ENCODE measurements around the gene TMEM82. TPM values are rescaled to one million over a fixed set of nuclear protein-coding genes. Genes with fewer than 3 reads are reported as not detected.

The TMEM82 gene
- total RNA-seq, 2 experiments from 2014 or later, result not detected

DNA sequence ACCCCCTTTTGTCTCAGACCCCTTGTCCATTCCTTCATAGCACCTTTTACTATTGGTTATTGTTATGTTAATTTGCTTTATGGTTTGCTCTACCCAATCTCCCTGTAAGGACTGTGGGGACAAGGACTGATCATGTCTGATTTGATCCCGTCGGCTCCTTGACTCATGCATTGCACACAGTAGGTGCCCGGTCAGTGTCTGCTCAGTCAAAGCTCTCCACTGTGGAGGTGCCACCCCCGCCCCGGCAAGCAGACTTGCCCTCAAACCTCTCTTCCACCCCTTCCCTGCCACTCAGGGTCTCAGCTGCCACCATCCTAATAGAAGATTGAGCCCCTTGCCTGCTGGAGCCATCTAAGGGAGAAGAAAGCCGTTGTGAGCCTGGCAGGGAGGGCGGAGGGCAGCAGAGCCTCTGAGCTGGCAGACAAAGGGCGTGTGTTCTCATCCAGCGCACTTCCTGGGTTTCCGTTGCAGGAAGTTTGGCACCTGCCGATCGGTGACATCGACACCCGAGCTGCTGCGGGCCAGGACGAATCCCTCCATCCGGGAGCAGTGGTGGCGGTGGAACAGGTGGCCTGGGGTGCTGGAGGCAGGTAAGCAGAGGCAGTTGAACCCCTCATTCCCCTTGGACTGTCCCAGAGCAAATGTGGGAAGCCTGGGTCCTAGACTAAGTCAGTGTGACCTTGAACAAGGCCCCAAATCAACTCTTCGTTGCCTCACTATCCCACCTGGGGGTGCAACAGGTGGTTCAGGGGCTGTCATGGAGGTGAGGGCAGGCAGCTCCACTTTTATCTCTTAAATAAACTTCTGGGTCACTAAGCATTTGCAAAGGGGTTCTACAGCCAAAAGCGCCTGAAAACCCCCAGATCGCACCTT lies 14.1 kb downstream of the TMEM82 start:
- Mint-ChIP-seq H3K27me3 (ENCODE audit: low read depth) (peaks cover 31% of the 10 kb centered on the region), H3K9me3 (no peaks in the 10 kb centered on the region), H3K4me1 (ENCODE audit: low read depth) (peaks cover 16% of the 10 kb centered on the region), H3K27ac (no peak overlapping the region), H3K36me3 (ENCODE audit: low read depth) (no peaks in the 10 kb centered on the region), H3K4me3 (no peak overlapping the region)
- CTCF ChIA-PET, result interaction anchor here (0.7 to 1.6 kb wide), 2 partner anchors 35 to 120 kb away, joined by 3 read pairs; no protein-coding TSS in a partner anchor
- peak; percentile 39 for DNase-seq
- intact Hi-C loops (cut with micrococcal nuclease), result no loop called here

- CTCF ChIA-PET, result interaction anchor here (0.6 to 0.9 kb wide), 2 partner anchors 163 to 605 kb away, joined by 3 to 5 read pairs; no protein-coding TSS in a partner anchor
- intact Hi-C loops (cut with micrococcal nuclease), result no loop called here
- Mint-ChIP-seq H3K27ac (no peak overlapping the region), H3K4me3 (no peak overlapping the region), H3K36me3 (ENCODE audit: low read depth) (no peaks in the 10 kb centered on the region), H3K27me3 (ENCODE audit: low read depth) (peaks cover 34% of the 10 kb centered on the region), H3K9me3 (no peaks in the 10 kb centered on the region), H3K4me1 (ENCODE audit: low read depth) (peaks cover 16% of the 10 kb centered on the region)
- DNase-seq, result no peak
These were observed 14.8 kb downstream of the TMEM82 start for GRCh38 chr1:15757016-15757543.

- CTCF ChIA-PET, result interaction anchor here (0.6 to 0.9 kb wide), 2 partner anchors 164 to 604 kb away, joined by 3 to 5 read pairs; no protein-coding TSS in a partner anchor
These were observed 15.5 kb downstream of the TMEM82 start for GRCh38 chr1:15757575-15758342.

DNA sequence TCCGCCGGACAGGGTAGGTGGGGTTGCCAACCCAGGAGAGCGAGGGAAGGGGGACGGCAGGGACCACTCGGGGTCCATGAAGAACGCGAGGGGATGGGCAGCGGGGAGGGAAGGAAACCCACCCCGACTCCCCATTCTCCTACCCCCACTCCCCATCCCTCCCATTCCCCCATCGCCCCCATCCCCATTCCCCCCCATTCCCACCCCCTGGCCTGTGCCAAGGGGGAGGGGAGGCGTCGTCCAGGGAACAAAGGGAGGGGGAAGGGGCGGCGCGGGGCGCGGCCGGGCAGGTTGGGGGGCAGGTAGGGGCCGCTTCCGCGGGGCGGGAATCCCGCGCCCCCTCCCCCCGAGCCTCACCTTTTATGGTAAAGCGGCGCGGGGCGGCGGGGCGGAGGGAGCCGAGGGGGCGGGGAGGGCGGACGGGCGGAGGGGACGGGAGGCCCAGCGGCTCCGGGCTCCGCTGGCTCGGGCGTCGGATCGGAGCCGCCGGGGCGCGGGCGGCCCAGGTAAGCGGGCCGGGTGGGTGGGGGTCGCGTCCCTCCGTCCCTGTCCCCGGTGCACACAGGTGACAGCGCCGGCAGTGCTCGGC lies 16.1 kb downstream of the TMEM82 start, which contains the start of gene FBLIM1:
Gene FBLIM1, plus strand, starts transcription at position 453 of the 589 bp plus-strand sequence. CDS start 6,189 bp downstream, outside the sequence.
- H3K4me3 Mint-ChIP-seq, result peak within 1 kb of the TSS; percentile 55
- peaks cover 16% of the 10 kb centered on the region for H3K4me1 Mint-ChIP-seq (ENCODE audit: low read depth)
- no peaks in the 10 kb centered on the region for H3K36me3 Mint-ChIP-seq (ENCODE audit: low read depth)
- DNase-seq, result no peak
- H3K27ac Mint-ChIP-seq, result no peak within 1 kb of the TSS
- H3K9me3 Mint-ChIP-seq, result no peaks in the 10 kb centered on the region
- peaks cover 36% of the 10 kb centered on the region for H3K27me3 Mint-ChIP-seq (ENCODE audit: low read depth)
- intact Hi-C loops (cut with micrococcal nuclease), result no loop called here
- CTCF ChIA-PET, result interaction anchor here (0.9 kb wide), 1 partner anchor 165 kb away, joined by 3 read pairs; no protein-coding TSS in a partner anchor

More at GRCh38 chr1:15757575-15758342, 15.5 kb downstream of the TMEM82 start:
- Mint-ChIP-seq H3K27me3 (ENCODE audit: low read depth) (peaks cover 35% of the 10 kb centered on the region), H3K9me3 (no peaks in the 10 kb centered on the region), H3K4me1 (ENCODE audit: low read depth) (peaks cover 16% of the 10 kb centered on the region), H3K27ac (no peak overlapping the region), H3K36me3 (ENCODE audit: low read depth) (no peaks in the 10 kb centered on the region), H3K4me3 (peak overlapping the region; percentile 55)
- DNase-seq, result no peak
- intact Hi-C loops (cut with micrococcal nuclease), result no loop called here

DNA sequence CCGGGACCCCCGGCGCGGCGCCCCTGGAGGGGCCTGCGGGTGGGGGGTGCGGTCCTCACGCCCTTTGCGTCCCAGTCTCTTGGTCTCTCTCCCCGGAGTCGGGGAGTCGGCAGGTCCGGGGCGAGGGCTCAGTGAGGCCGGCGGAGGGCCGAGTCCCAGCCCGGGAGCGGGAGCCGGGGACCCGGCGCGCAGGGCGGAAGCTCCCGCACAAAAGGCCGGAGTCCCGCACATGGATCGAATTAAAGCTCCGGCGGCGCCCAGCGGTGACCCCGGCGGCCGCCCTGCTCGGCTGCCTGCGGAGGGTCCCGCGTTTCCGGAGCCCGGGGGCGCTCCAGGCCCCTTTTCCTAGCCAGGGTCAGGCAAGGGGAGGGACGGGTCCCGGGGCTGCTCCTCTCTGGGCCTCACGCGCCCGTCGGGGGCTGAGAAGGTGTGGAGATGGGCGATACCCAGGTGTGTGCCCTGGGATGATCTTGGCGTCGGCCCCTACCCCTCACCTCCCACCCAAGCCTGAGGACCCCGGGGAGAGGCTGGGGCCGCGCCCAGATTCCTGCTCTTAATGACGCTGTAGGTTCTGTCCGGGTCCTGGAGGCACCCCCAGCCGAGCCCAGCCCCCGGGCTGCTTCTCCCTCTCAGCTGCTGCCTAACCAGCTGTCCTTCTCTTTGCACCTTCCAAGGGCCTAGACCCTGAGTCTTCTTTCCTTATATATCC lies 16.8 kb downstream of the TMEM82 start:
- H3K27me3 Mint-ChIP-seq (ENCODE audit: low read depth), result peaks cover 36% of the 10 kb centered on the region
- DNase-seq, result no peak
- peaks cover 16% of the 10 kb centered on the region for H3K4me1 Mint-ChIP-seq (ENCODE audit: low read depth)
- H3K9me3 Mint-ChIP-seq, result no peaks in the 10 kb centered on the region
- intact Hi-C loops (cut with micrococcal nuclease), result no loop called here
- peak overlapping the region; percentile 32 for H3K4me3 Mint-ChIP-seq
- no peaks in the 10 kb centered on the region for H3K36me3 Mint-ChIP-seq (ENCODE audit: low read depth)
- H3K27ac Mint-ChIP-seq, result no peak overlapping the region
- CTCF ChIA-PET, result no interaction called here

- no peak for DNase-seq
- intact Hi-C loops (cut with micrococcal nuclease), result no loop called here
- CTCF ChIA-PET, result no interaction called here
- H3K36me3 Mint-ChIP-seq (ENCODE audit: low read depth), result no peaks in the 10 kb centered on the region
- no peak overlapping the region for H3K4me3 Mint-ChIP-seq
- no peak overlapping the region for H3K27ac Mint-ChIP-seq
- H3K27me3 Mint-ChIP-seq (ENCODE audit: low read depth), result peaks cover 31% of the 10 kb centered on the region
- H3K9me3 Mint-ChIP-seq, result no peaks in the 10 kb centered on the region
- H3K4me1 Mint-ChIP-seq (ENCODE audit: low read depth), result peaks cover 16% of the 10 kb centered on the region
These were observed 18.4 kb downstream of the TMEM82 start for GRCh38 chr1:15760520-15761211.

DNA sequence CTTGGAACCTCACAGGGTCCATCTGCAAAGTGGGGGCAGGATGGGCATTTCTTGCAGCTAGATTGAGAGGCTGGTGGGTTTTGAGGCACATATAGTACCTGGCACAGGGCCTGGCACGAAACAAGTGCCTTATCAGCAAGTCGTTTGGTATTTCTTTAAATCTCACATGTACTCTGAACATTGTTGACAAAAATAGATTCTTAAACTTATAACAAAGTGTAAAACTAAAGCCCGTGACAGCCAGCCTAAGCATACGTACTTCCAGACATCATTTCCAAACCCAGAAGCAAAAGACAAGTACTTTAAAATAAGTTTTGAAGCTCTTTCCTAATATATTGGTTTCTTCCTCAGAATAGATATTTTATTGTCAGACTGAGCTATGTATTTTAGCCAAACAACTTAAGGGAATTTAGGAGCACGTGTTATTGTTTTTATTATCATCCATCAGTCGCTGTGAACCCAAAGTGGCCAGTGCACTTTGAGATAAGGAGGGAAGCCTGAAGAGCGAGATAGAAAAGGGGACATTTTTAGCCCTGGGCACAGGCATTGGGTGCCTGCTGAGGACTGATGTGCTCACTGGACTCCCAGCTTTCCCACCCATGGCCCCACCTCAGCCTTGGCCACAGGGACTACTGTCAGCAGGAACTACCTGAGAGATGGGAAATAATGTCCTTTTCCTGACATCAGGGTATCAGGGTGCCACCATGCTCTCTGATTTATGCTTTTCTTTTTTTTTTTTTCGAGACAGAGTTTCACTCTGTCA lies 19.2 kb downstream of the TMEM82 start:
- intact Hi-C loops (cut with micrococcal nuclease), result no loop called here
- CTCF ChIA-PET, result interaction anchor here (0.9 kb wide), 1 partner anchor 311 kb away, joined by 3 read pairs; the partner anchor contains the start of gene FAM131C
- H3K27ac Mint-ChIP-seq, result no peak overlapping the region
- no peaks in the 10 kb centered on the region for H3K36me3 Mint-ChIP-seq (ENCODE audit: low read depth)
- H3K27me3 Mint-ChIP-seq (ENCODE audit: low read depth), result peaks cover 26% of the 10 kb centered on the region
- no peak for DNase-seq
- H3K4me3 Mint-ChIP-seq, result no peak overlapping the region
- H3K4me1 Mint-ChIP-seq (ENCODE audit: low read depth), result peaks cover 11% of the 10 kb centered on the region
- no peaks in the 10 kb centered on the region for H3K9me3 Mint-ChIP-seq

DNA sequence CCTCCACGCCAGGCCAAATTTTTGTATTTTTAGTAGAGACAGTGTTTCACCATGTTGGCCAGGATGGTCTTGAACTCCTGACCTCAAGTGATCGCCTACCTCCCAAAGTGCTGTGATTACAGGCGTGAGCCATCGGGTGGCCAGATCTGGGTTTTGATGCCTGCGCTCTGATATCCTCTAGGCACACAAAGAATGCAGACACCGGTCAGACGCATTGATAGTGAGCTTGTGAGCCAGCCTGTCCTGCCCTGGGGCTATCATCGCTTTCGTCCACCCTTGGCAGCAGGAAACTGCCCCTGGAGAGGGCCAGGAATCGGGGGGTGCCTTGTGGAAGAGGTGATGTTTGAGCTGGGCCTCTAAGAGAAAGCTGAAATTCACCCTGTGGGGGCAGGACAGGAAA lies 20.2 kb downstream of the TMEM82 start:
- Mint-ChIP-seq H3K36me3 (ENCODE audit: low read depth) (no peaks in the 10 kb centered on the region), H3K9me3 (no peaks in the 10 kb centered on the region), H3K4me1 (ENCODE audit: low read depth) (peaks cover 2% of the 10 kb centered on the region), H3K4me3 (no peak overlapping the region), H3K27me3 (ENCODE audit: low read depth) (peaks cover 17% of the 10 kb centered on the region), H3K27ac (no peak overlapping the region)
- DNase-seq, result no peak
- intact Hi-C loops (cut with micrococcal nuclease), result no loop called here
- CTCF ChIA-PET, result interaction anchor here (0.6 to 0.9 kb wide), 2 partner anchors 108 to 310 kb away, joined by 3 to 4 read pairs; partner anchors contain the start of gene FAM131C

GRCh38 chr1:15764269-15764764 lies 22.0 kb downstream of the TMEM82 start:
- peaks cover 11% of the 10 kb centered on the region for H3K27me3 Mint-ChIP-seq (ENCODE audit: low read depth)
- no peaks in the 10 kb centered on the region for H3K4me1 Mint-ChIP-seq (ENCODE audit: low read depth)
- no peak overlapping the region for H3K27ac Mint-ChIP-seq
- CTCF ChIA-PET, result no interaction called here
- DNase-seq, result no peak
- H3K36me3 Mint-ChIP-seq (ENCODE audit: low read depth), result no peaks in the 10 kb centered on the region
- no peak overlapping the region for H3K4me3 Mint-ChIP-seq
- intact Hi-C loops (cut with micrococcal nuclease), result no loop called here
- no peaks in the 10 kb centered on the region for H3K9me3 Mint-ChIP-seq

DNA sequence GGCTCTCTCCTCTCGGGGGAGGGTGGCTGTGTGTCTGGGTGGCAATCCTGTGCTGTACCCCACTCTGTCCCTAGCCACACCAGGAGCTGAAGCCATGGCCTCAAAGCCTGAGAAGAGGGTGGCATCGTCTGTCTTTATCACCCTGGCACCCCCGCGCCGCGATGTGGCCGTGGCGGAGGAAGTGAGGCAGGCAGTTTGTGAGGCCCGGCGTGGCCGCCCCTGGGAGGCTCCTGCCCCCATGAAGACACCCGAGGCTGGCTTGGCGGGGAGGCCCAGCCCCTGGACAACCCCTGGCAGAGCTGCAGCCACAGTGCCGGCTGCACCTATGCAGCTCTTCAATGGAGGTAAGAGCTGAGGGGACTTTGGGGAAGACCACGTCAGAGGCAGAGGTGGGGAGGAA lies 22.6 kb downstream of the TMEM82 start:
- intact Hi-C loops (cut with micrococcal nuclease), result no loop called here
- Mint-ChIP-seq H3K9me3 (no peaks in the 10 kb centered on the region), H3K27ac (no peak overlapping the region), H3K4me3 (no peak overlapping the region), H3K36me3 (ENCODE audit: low read depth) (no peaks in the 10 kb centered on the region), H3K27me3 (ENCODE audit: low read depth) (peaks cover 8% of the 10 kb centered on the region), H3K4me1 (ENCODE audit: low read depth) (no peaks in the 10 kb centered on the region)
- CTCF ChIA-PET, result no interaction called here
- DNase-seq, result no peak
